Activated CD4-positive, alpha-beta T cell treated with anti-CD3 and anti-CD28 coated beads for 48 hours (primary cell): Measurements from ENCODE around the gene PGGHG.
A peak's percentile ranks its signal among the peaks of the same experiment; 100 is the strongest.

Experiments used
- DNase-seq: peaks from one replicate; pipeline ENCODE4 v3.0.0-alpha.2; 2020

The PGGHG gene

GRCh38 chr11:269146-269890 lies 19.6 kb upstream of the PGGHG start:
- DNase-seq: peak; percentile 62

GRCh38 chr11:270451-271318 lies 18.2 kb upstream of the PGGHG start:
- no peak for DNase-seq

GRCh38 chr11:271319-271715 lies 17.6 kb upstream of the PGGHG start:
- DNase-seq: no peak

GRCh38 chr11:272195-272930 lies 16.6 kb upstream of the PGGHG start:
- no peak for DNase-seq

- no peak for DNase-seq
Observed at GRCh38 chr11:272931-273198, 16.1 kb upstream of the PGGHG start.

GRCh38 chr11:276219-276618 lies 12.7 kb upstream of the PGGHG start:
- no peak for DNase-seq

GRCh38 chr11:278001-278951 lies 10.7 kb upstream of the PGGHG start, which contains the start of gene NLRP6:
Gene NLRP6 (plus strand): TSS chr11:278407. CDS start chr11:278570, 163 bp downstream.
- no peak for DNase-seq

- DNase-seq: no peak
Observed at GRCh38 chr11:279040-279965, 9.6 kb upstream of the PGGHG start.

GRCh38 chr11:279966-280705 lies 8.8 kb upstream of the PGGHG start:
- DNase-seq: peak; percentile 69

- peak; percentile 57 for DNase-seq
Observed at GRCh38 chr11:280706-281485, 8.0 kb upstream of the PGGHG start.

- peak; percentile 49 for DNase-seq
Observed at GRCh38 chr11:281486-282161, 7.3 kb upstream of the PGGHG start.

GRCh38 chr11:282171-282570 lies 6.8 kb upstream of the PGGHG start:
- DNase-seq: peak; percentile 2

GRCh38 chr11:282630-283360 lies 6.1 kb upstream of the PGGHG start:
- peak; percentile 4 for DNase-seq

- peak; percentile 2 for DNase-seq
Observed at GRCh38 chr11:283405-284104, 5.4 kb upstream of the PGGHG start.

- peak; percentile 2 for DNase-seq
Observed at GRCh38 chr11:284105-285020, 4.6 kb upstream of the PGGHG start.
